Nephron progenitor cell (in vitro differentiated cells): ENCODE data around the gene MATR3.

Experiments used
- DNase-seq: peaks from one replicate; pipeline ENCODE4 v3.0.0; 2021
- H3K27ac Mint-ChIP-seq: 2 replicates; pipeline ENCODE4 v1.8.0; 2021; ENCODE audit warnings: mild to moderate bottlenecking, moderate library complexity, mixed read lengths
- H3K27me3 Mint-ChIP-seq: 2 replicates; pipeline ENCODE4 v1.8.0; 2021; ENCODE audit warnings: mild to moderate bottlenecking, low read depth, mixed read lengths; ENCODE audit not compliant: poor library complexity
- H3K36me3 Mint-ChIP-seq: 2 replicates; pipeline ENCODE4 v1.8.0; 2021; ENCODE audit warnings: low read depth, mixed read lengths
- H3K4me1 Mint-ChIP-seq: 2 replicates; pipeline ENCODE4 v1.8.0; 2021; ENCODE audit warnings: mixed read lengths
- H3K4me3 Mint-ChIP-seq: 2 replicates; pipeline ENCODE4 v1.8.0; 2021; ENCODE audit warnings: mild to moderate bottlenecking, moderate library complexity, mixed read lengths
- H3K9me3 Mint-ChIP-seq: 2 replicates; pipeline ENCODE4 v1.8.0; 2021; ENCODE audit warnings: mild to moderate bottlenecking, moderate library complexity, mixed read lengths
- CTCF ChIP-seq: fragments of 200-600 bp; sonication (generic); IDR thresholded peaks from 2 replicates; pipeline ENCODE4 v1.5.0; 2021; ENCODE audit warnings: antibody characterized with exemption

The MATR3 gene

GRCh38 chr5:139278540-139279274 is 14.8 kb upstream of the MATR3 start:
- Mint-ChIP-seq H3K27me3 (no peaks in the 10 kb centered on the region), H3K27ac (no peak overlapping the region), H3K36me3 (peaks cover 51% of the 10 kb centered on the region), H3K9me3 (no peaks in the 10 kb centered on the region), H3K4me3 (no peak overlapping the region), H3K4me1 (peaks cover 36% of the 10 kb centered on the region)
- DNase-seq, result no peak
- no peak for TF ChIP-seq CTCF

- H3K9me3 Mint-ChIP-seq, result peaks cover 9% of the 10 kb centered on the region
- H3K4me3 Mint-ChIP-seq, result no peak overlapping the region
- H3K36me3 Mint-ChIP-seq, result peaks cover 70% of the 10 kb centered on the region
- H3K27me3 Mint-ChIP-seq, result no peaks in the 10 kb centered on the region
- peaks cover 6% of the 10 kb centered on the region for H3K4me1 Mint-ChIP-seq
- H3K27ac Mint-ChIP-seq, result no peak overlapping the region
- DNase-seq, result no peak
- no peak for TF ChIP-seq CTCF
Measured at GRCh38 chr5:139282197-139282557, 11.4 kb upstream of the MATR3 start.

- DNase-seq, result no peak
- no peak for TF ChIP-seq CTCF
- no peak overlapping the region for H3K4me3 Mint-ChIP-seq
Measured at GRCh38 chr5:139283252-139284166, 10.0 kb upstream of the MATR3 start.

GRCh38 chr5:139284295-139284694 is 9.2 kb upstream of the MATR3 start:
- Mint-ChIP-seq H3K27ac (no peak overlapping the region), H3K4me1 (no peaks in the 10 kb centered on the region), H3K27me3 (no peaks in the 10 kb centered on the region), H3K4me3 (no peak overlapping the region), H3K36me3 (peaks cover 70% of the 10 kb centered on the region), H3K9me3 (peaks cover 9% of the 10 kb centered on the region)
- no peak for TF ChIP-seq CTCF
- no peak for DNase-seq

More at GRCh38 chr5:139283252-139284166, 10.0 kb upstream of the MATR3 start:
- Mint-ChIP-seq H3K36me3 (peaks cover 76% of the 10 kb centered on the region), H3K9me3 (peaks cover 9% of the 10 kb centered on the region), H3K4me1 (no peaks in the 10 kb centered on the region), H3K27me3 (no peaks in the 10 kb centered on the region), H3K27ac (peak overlapping the region; percentile 31)

GRCh38 chr5:139285651-139286392 is 7.7 kb upstream of the MATR3 start:
- Mint-ChIP-seq H3K4me3 (no peak overlapping the region), H3K27ac (peak overlapping the region; percentile 11), H3K36me3 (peaks cover 75% of the 10 kb centered on the region), H3K4me1 (peaks cover 6% of the 10 kb centered on the region), H3K27me3 (no peaks in the 10 kb centered on the region), H3K9me3 (peaks cover 13% of the 10 kb centered on the region)
- no peak for DNase-seq
- no peak for TF ChIP-seq CTCF
